SK-N-MC (cell line): ENCODE results near the gene DOK1.

Experiments used
- EZH2 ChIP-seq: fragments of 200-600 bp; sonication (generic); IDR thresholded peaks from one replicate; pipeline ENCODE4 v1.6.1; 2017; ENCODE audit warnings: antibody characterized with exemption
- POLR2AphosphoS5 ChIP-seq: IDR thresholded peaks from 2 replicates; pipeline ENCODE4 v1.6.1; 2012; ENCODE audit warnings: mild to moderate bottlenecking, low read depth, low read length, borderline replicate concordance

GRCh38 chr2:74572178-74572925 is 17.8 kb downstream of the DOK1 start:
- TF ChIP-seq EZH2 (no peak), POLR2AphosphoS5 (no peak)
